UCSD-AML1 (cell line): ENCODE data around the gene CCL3.
A peak's percentile ranks its signal among the peaks of the same experiment; 100 is the strongest.
"Not testable (repeated sequence)": the region's sequence is repeated elsewhere in the genome, so short reads cannot be mapped to it uniquely, and the experiment has no call there.

Source experiments
- DNase-seq: peaks from one replicate; lab custom pipeline; 2025; ENCODE audit not compliant: unreplicated experiment; lab: John Stamatoyannopoulos, UW

The CCL3 gene

GRCh38 chr17:36088670-36089338 is 1.1 kb downstream of the CCL3 start:
- DNase-seq, result no peak

GRCh38 chr17:36087897-36088572 is 1.9 kb downstream of the CCL3 start:
- DNase-seq, result not testable (repeated sequence)

- DNase-seq, result not testable (repeated sequence)
These were observed 2.5 kb downstream of the CCL3 start for GRCh38 chr17:36087471-36087870.

- DNase-seq, result no peak
These were observed 3.2 kb downstream of the CCL3 start for GRCh38 chr17:36086791-36087190.

GRCh38 chr17:36085765-36086164 is 4.2 kb downstream of the CCL3 start:
- no peak for DNase-seq

- not testable (repeated sequence) for DNase-seq
These were observed 6.3 kb downstream of the CCL3 start for GRCh38 chr17:36083691-36084090.

- peak; percentile 49 for DNase-seq
These were observed 7.3 kb downstream of the CCL3 start for GRCh38 chr17:36082482-36083120.

GRCh38 chr17:36081681-36082471 is 8.1 kb downstream of the CCL3 start:
- not testable (repeated sequence) for DNase-seq

- DNase-seq, result no peak
These were observed 15.6 kb downstream of the CCL3 start for GRCh38 chr17:36074365-36074764.

GRCh38 chr17:36072431-36073121 is 17.4 kb downstream of the CCL3 start:
- DNase-seq, result peak; percentile 47

GRCh38 chr17:36071751-36072150 is 18.2 kb downstream of the CCL3 start:
- no peak for DNase-seq

GRCh38 chr17:36070427-36070826 is 19.5 kb downstream of the CCL3 start:
- DNase-seq, result no peak

GRCh38 chr17:36069136-36069535 is 20.8 kb downstream of the CCL3 start:
- DNase-seq, result no peak

- no peak for DNase-seq
These were observed 21.4 kb downstream of the CCL3 start for GRCh38 chr17:36068524-36068923.

- DNase-seq, result no peak
These were observed 23.5 kb downstream of the CCL3 start for GRCh38 chr17:36066365-36066985.

- DNase-seq, result no peak
These were observed 26.0 kb downstream of the CCL3 start, which contains the start of gene CCL18 for GRCh38 chr17:36063786-36064541. Gene CCL18 (plus strand): TSS chr17:36064272. CDS start chr17:36064343, 71 bp downstream.

GRCh38 chr17:36060816-36061215 is 29.1 kb downstream of the CCL3 start:
- DNase-seq, result no peak

- DNase-seq, result no peak
These were observed 30.5 kb downstream of the CCL3 start for GRCh38 chr17:36059406-36059805.

GRCh38 chr17:36057911-36058310 is 32.0 kb downstream of the CCL3 start:
- DNase-seq, result no peak
